Panc1 (cell line): ENCODE data around the gene SCART1. TPM values are rescaled to one million over a fixed set of nuclear protein-coding genes. Genes with fewer than 3 reads are reported as not detected.

Experiments
- ATAC-seq: fragments of 200-7000 bp; cut with Tn5 transposase; 2 replicates; pipeline ENCODE4 v1.9.1; 2020; ENCODE audit warnings: mild to moderate bottlenecking, moderate library complexity
- BruUV-seq: library from RNA; stranded (reverse); fragments of 400-500 nt; replicated peaks from 2 replicates; lab custom pipeline; 2021; lab: Mats Ljungman, UMichigan
- CTCF ChIA-PET: fragments of 300-600 bp; sonication (Branson Sonifier 250); formaldehyde crosslinking; loops from one replicate; lab custom pipeline; 2022; ENCODE audit warnings: antibody characterized with exemption; lab: Charles Lee
- POLR2A ChIA-PET: fragments of 300-600 bp; sonication (Branson Sonifier 250); formaldehyde crosslinking; loops from one replicate; lab custom pipeline; 2022; ENCODE audit warnings: antibody characterized with exemption; lab: Charles Lee
- DNase-seq: peaks from one replicate; pipeline ENCODE4 v3.0.0-alpha.2; 2010; ENCODE audit warnings: low read depth, low spot score
- H3K27ac ChIP-seq: 2 replicates; pipeline ENCODE4 v1.5.1; 2011; ENCODE audit warnings: mild to moderate bottlenecking, low read length, inconsistent platforms
- H3K27me3 ChIP-seq: fragments of 200-500 bp; sonication (Bioruptor generic); 2 replicates; pipeline ENCODE4 v1.6.0; 2014; ENCODE audit warnings: low read length, inconsistent platforms; ENCODE audit not compliant: control insufficient read depth, insufficient read depth
- H3K36me3 ChIP-seq: fragments of 200-500 bp; sonication (Bioruptor generic); 2 replicates; pipeline ENCODE4 v1.5.1; 2014; ENCODE audit warnings: inconsistent platforms, mild to moderate bottlenecking, low read length, moderate library complexity; ENCODE audit not compliant: control insufficient read depth, insufficient read depth
- H3K4me1 ChIP-seq: 2 replicates; pipeline ENCODE4 v1.5.1; 2011; ENCODE audit warnings: inconsistent platforms, mild to moderate bottlenecking, low read length, moderate library complexity; ENCODE audit not compliant: control insufficient read depth, insufficient read depth
- H3K4me3 ChIP-seq, 2 experiments: 2 replicates each; pipeline ENCODE4 v1.5.1; 2011 to 2012; ENCODE audit warnings: low read depth in 2 of 2, low read length in 2 of 2, mild to moderate bottlenecking in 2 of 2, inconsistent platforms in 1 of 2, moderate library complexity in 1 of 2
- H3K9me3 ChIP-seq: fragments of 200-500 bp; sonication (Bioruptor generic); 2 replicates; pipeline ENCODE4 v1.5.1; 2014; ENCODE audit warnings: low read depth, mild to moderate bottlenecking, inconsistent platforms, low read length, moderate library complexity; ENCODE audit not compliant: control insufficient read depth, insufficient read depth
- POLR2AphosphoS5 ChIP-seq: IDR thresholded peaks from 2 replicates; pipeline ENCODE4 v1.6.1; 2012; ENCODE audit warnings: mild to moderate bottlenecking, low read depth, low read length, moderate library complexity
- SIN3A ChIP-seq: IDR thresholded peaks from 2 replicates; pipeline ENCODE4 v1.6.1; 2012; ENCODE audit warnings: low read depth, mild to moderate bottlenecking, low read length, moderate library complexity, borderline replicate concordance; ENCODE audit not compliant: insufficient read depth
- TCF7L2 ChIP-seq: IDR thresholded peaks from 2 replicates; pipeline ENCODE4 v1.6.1; 2011; ENCODE audit warnings: mild to moderate bottlenecking, low read depth, low read length, inconsistent platforms
- in situ Hi-C: cut with HindIII; loops from 2 replicates; pipeline ENCODE4 v1.10.0; 2016; ENCODE audit warnings: low sequenced_read_pairs, low pct_unique_long_range_greater_than_20kb
- intact Hi-C: fragments of 100-400 bp; cut with micrococcal nuclease; formaldehyde crosslinking; loops from one replicate; pipeline ENCODE4 v1.10.0; 2022; ENCODE audit not compliant: unreplicated experiment
- total RNA-seq: library from RNA; stranded (reverse); gene quantifications from one replicate; pipeline ENCODE4 v1.2.1, GENCODE V29; 2021; ENCODE audit not compliant: unreplicated experiment
- TF ChIP-seq, protein P1 (sequence below): fragments of 450-650 bp; IDR thresholded peaks from 2 replicates; pipeline ENCODE4 v1.5.1; 2017; ENCODE audit warnings: mild to moderate bottlenecking
- TF ChIP-seq, protein P2 (sequence below), 2 experiments: IDR thresholded peaks; 2 replicates each; pipeline ENCODE4 v1.6.1; 2011 to 2012; ENCODE audit warnings: low read depth in 2 of 2, control low read depth in 1 of 2, low read length in 1 of 2, mild to moderate bottlenecking in 1 of 2, moderate library complexity in 1 of 2; ENCODE audit not compliant: insufficient read depth in 1 of 2

The SCART1 gene
- total RNA-seq, 1 experiment from 2014 or later, result 0.57 TPM

DNA sequence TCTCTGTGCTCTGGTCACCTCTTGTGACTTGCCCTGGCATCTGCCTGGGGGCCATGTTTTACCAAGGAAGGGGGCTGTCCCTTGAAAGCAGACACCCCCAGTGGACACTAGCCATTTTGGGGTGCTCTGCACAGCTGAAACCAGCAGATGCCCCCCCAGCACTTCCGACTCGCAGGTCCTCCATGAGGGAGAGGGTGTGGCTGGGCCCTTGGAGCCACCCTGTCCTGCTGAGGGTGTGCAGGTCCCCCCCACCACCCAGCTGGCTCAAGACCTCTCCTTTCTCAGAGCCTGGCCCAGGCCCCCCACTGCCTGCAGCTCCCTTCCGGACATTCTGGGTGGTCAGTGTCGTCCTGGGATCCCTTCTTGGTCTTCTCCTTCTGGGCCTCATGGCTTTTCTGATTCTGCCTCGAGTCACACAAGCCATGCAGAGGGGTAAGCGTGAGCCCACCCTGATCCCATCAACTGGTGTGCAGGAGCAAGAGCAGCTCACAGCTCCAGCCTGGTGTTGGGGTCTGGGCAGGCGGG is 12.3 kb downstream of the SCART1 start:
- Histone ChIP-seq H3K4me3 (no peak overlapping the region), H3K4me1 (no peaks in the 10 kb centered on the region), H3K36me3 (no peaks in the 10 kb centered on the region), H3K9me3 (no peaks in the 10 kb centered on the region), H3K27me3 (peaks cover 8% of the 10 kb centered on the region; the same call in 1 of the 2 replicates), H3K27ac (no peak overlapping the region)
- ChIA-PET POLR2A (no interaction called here), CTCF (no interaction called here)
- no peak for ATAC-seq
- in situ Hi-C loops, result no loop called here
- TF ChIP-seq POLR2AphosphoS5, result no peak
- no peak for TF ChIP-seq SIN3A
- TF ChIP-seq TCF7L2, result no peak
- TF ChIP-seq, protein P1, sequence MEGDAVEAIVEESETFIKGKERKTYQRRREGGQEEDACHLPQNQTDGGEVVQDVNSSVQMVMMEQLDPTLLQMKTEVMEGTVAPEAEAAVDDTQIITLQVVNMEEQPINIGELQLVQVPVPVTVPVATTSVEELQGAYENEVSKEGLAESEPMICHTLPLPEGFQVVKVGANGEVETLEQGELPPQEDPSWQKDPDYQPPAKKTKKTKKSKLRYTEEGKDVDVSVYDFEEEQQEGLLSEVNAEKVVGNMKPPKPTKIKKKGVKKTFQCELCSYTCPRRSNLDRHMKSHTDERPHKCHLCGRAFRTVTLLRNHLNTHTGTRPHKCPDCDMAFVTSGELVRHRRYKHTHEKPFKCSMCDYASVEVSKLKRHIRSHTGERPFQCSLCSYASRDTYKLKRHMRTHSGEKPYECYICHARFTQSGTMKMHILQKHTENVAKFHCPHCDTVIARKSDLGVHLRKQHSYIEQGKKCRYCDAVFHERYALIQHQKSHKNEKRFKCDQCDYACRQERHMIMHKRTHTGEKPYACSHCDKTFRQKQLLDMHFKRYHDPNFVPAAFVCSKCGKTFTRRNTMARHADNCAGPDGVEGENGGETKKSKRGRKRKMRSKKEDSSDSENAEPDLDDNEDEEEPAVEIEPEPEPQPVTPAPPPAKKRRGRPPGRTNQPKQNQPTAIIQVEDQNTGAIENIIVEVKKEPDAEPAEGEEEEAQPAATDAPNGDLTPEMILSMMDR, result no peak
- TF ChIP-seq, protein P2, sequence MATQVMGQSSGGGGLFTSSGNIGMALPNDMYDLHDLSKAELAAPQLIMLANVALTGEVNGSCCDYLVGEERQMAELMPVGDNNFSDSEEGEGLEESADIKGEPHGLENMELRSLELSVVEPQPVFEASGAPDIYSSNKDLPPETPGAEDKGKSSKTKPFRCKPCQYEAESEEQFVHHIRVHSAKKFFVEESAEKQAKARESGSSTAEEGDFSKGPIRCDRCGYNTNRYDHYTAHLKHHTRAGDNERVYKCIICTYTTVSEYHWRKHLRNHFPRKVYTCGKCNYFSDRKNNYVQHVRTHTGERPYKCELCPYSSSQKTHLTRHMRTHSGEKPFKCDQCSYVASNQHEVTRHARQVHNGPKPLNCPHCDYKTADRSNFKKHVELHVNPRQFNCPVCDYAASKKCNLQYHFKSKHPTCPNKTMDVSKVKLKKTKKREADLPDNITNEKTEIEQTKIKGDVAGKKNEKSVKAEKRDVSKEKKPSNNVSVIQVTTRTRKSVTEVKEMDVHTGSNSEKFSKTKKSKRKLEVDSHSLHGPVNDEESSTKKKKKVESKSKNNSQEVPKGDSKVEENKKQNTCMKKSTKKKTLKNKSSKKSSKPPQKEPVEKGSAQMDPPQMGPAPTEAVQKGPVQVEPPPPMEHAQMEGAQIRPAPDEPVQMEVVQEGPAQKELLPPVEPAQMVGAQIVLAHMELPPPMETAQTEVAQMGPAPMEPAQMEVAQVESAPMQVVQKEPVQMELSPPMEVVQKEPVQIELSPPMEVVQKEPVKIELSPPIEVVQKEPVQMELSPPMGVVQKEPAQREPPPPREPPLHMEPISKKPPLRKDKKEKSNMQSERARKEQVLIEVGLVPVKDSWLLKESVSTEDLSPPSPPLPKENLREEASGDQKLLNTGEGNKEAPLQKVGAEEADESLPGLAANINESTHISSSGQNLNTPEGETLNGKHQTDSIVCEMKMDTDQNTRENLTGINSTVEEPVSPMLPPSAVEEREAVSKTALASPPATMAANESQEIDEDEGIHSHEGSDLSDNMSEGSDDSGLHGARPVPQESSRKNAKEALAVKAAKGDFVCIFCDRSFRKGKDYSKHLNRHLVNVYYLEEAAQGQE (IDR thresholded peaks at IDR 0.05; ENCODE audit: insufficient read depth in 1 of 2, low read depth in 2 of 2, low read length in 1 of 2), result no peak
- intact Hi-C loops, result no loop called here
- DNase-seq, result no peak
- BruUV-seq, result no TSS peak

DNA sequence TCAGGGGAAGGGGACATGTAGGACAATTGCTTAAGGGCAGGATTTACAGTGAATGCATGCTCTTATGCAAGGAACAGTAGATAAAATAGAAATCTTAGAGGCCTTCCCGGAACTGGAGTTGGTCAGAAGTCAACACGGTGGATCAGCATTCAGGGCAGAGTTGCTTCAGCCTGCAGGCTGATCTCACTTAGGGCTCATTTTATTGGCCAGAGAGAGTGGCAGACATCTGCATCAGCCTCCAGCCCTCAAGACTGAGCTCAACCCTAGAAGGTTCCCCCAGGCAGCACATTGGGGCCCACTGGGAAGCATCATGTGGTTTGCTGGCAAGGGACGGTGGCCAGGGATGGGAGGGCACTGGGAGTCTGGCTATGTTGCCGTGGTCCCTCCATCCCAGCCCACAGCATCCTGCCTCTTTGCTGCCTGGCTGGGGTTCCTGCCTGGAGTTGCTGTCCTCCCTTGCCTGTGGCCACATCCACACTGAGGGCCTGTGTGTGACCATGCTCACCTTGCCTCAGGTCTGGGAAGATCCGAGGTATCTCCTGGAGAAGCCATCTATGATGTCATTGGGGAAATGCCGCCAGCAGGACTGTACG is 13.0 kb downstream of the SCART1 start:
- BruUV-seq, result no TSS peak
- Histone ChIP-seq H3K4me1 (no peaks in the 10 kb centered on the region), H3K27ac (no peak overlapping the region), H3K4me3 (no peak overlapping the region), H3K9me3 (no peaks in the 10 kb centered on the region), H3K36me3 (no peaks in the 10 kb centered on the region), H3K27me3 (peaks cover 8% of the 10 kb centered on the region)
- DNase-seq (no peak), ATAC-seq (no peak)
- CTCF ChIA-PET, result no interaction called here
- no peak for TF ChIP-seq POLR2AphosphoS5
- TF ChIP-seq, protein P2 (IDR thresholded peaks at IDR 0.05; ENCODE audit: insufficient read depth in 1 of 2, low read depth in 2 of 2, low read length in 1 of 2), result no peak
- in situ Hi-C loops (no loop called here), intact Hi-C loops (no loop called here)
- POLR2A ChIA-PET, result no interaction called here
